GM19324 (cell line): Measurements from ENCODE around the gene MYH8.

Source experiments
- ATAC-seq: cut with Tn5 transposase; IDR thresholded peaks from one replicate; pipeline ENCODE4 v1.9.1; 2021; ENCODE audit warnings: mild to moderate bottlenecking, moderate library complexity; ENCODE audit not compliant: unreplicated experiment, low FRiP score

The MYH8 gene

DNA sequence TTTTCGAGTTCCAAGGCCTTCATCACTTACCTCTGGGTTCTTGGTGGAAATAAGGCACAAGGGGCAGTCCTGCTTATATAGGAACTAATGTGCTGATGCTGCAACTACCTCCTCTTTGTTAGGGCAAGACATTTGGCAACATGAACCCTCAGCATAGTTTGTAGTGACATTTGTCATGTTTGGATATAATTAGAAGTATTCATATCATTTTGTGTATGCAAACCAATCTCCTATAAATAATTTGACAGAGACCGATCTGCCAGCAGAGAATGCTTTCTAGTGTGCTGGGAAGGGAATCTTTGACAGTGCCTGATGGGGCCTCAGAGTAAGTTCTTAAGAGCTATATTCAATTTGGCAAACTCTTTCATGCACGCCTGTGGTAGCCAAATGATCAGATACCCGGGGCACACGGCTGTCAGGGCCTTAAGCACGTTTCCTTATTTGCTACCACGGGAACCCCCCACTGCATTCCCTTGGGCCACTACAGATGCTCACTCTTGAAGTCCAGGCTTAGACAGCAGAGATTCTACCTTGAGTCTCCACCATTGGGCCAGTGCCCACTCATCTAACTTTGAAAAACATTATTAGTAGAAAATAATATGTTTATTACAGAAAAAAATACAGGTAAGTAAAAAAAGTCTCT, at the start of gene MYH8:
TSS of gene MYH8 (minus strand) at position 51 of the 643 bp plus-strand sequence. CDS start 1,723 bp downstream, outside the sequence.
- no peak for ATAC-seq

DNA sequence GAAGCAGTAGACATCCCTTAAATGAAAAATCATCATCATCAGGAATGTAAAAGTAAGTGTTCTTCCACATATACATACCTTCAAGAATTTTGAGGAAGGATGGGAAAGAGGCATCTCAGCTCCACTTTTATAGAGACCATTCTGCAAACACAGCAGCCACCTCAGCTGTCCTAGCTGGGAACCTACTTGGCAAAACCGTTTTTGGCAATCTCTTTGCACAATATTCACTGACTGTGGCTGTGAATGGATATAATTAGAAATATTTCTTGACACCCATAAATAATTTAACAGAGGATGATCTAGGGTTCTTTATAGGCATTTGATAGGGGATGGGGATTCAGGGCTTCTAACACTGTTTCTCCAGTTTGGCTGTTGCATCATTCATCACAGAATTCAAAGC, 47.7 kb upstream of the MYH8 start, which contains the start of gene MYH4:
TSS of gene MYH4 (minus strand) at position 101 of the 400 bp plus-strand sequence. CDS start 2,814 bp downstream, outside the sequence.
- no peak for ATAC-seq

DNA sequence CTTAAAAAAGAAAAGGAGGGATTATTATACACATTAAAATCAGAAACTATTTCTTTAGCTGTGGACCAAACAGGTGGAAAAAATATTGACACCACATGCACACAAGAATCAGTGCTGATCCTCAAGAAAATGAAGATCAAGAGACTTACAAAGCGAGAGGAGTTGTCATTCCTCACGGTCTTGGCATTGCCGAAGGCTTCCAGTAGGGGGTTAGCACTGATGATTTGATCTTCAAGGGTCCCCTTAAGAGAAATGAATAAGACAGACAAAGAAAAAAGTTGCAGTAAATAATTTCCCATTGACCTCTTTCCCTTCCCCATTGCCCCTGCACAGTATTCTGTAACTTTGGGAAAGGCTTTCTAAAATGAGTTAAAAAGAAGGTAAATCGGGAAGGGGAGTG, 41.7 kb upstream of the MYH8 start:
- no peak for ATAC-seq

DNA sequence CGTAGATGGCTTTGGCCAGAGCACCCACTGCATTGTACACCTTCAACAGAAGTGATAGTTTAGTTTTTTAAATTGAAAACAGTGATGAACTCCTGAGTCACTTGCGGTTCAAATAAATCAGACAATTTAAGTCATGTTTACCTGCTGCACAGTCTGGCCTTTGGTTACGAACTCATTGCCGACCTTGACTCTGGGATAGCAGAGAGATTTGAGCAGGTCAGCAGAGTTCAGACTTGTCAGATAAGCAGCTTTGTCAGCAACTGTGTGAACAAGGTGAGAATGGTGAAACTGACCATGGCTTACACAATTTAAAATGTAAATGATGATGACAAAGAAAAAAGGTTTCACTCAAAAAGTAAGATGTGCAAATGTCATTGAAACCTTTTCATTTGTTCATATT, 38.3 kb upstream of the MYH8 start:
- no peak for ATAC-seq

DNA sequence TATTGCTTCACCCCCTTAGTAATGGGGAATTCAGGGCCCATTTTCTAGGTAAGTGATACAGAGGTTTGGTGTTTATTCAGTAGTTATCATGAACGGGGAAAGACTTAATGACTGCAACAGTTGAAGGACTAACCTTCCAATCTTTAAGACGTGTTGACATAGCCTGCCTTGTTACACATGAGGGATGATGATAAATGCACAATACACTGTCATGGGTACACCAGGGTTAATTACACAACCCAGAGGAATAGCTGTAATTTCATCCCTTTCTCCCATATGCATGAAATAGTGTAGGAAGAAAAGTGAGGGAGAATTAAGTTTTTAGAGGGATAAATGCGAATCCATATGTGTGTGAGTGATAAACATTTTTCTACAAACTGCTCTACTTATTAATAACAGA, 37.0 kb upstream of the MYH8 start:
- ATAC-seq: no peak

DNA sequence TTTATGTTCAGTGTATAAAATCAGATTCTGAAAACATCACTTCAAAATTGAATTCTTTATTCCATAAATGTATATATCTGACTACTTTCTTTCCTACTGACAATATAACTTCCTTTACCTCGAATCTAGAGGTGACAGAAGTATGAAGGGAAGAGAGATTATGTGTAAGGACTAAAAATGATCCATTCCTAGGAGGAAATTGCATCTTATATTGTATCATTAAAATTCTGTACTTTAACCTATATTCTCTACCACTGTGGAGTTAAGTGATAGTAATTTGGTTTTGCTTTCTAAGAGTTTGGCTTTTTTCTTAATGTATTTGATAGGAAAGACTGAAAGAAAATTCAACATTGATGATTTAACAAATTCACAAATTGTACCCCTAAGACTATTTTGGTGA, 36.2 kb upstream of the MYH8 start:
- ATAC-seq: no peak

DNA sequence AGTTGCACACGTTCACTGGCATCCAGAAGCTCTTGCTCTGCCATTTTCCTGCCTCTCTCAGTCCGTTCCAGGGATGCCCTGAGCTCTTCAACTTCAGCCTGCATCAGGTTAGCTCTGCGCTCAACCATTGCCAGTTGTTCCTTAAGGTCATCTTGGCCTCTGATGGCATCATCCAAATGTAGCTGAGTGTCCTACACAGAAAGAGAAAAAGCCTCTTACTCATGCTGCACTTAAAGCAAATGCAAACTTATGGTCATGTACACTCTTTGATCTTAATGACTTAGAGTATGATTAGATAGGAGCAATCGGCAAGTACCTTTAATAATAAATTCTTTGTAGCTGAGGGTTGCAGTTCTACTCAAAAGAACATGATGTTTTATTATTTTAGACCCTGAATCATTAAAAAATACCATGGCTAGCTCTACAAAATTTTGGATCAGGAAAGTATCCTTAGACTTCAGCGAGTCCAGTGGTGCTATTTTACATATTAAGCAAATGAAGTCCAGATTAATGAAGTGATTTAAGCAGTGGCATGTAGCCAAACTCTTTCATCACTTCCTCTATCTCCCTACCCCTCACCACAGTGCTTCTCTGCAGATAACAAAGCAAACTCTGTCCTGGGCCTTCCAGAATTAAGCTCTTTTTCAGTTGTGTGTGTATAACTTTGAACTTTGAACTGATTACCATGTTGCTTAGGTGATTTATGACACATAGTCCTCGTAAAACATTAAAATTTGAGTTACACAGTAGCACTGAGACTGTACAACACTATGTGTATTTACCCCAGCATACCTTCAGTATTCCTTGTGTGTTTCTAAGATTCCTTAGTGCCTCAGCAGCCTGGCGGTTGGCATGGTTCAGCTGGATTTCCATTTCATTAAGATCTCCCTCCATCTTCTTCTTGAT, 25.5 kb upstream of the MYH8 start:
- ATAC-seq: no peak

DNA sequence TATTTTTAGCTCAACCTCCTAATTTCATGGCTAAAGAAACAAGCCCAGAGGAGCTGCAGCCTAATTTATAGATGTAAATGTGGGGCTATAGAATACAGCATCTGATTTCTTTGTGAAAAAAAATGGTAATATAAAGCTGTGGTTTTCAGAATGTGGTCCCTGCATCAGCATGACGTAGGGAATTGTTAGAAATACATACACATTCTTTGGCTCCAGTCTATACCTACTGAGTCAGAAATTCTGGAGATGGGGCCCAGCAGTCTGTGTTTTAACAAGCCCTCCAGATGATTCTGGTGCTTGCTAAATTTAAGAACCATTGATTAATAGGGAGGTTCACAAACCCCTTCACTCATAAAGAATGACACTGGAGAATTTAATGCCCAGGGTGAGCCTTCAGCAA, 18.1 kb upstream of the MYH8 start:
- no peak for ATAC-seq

DNA sequence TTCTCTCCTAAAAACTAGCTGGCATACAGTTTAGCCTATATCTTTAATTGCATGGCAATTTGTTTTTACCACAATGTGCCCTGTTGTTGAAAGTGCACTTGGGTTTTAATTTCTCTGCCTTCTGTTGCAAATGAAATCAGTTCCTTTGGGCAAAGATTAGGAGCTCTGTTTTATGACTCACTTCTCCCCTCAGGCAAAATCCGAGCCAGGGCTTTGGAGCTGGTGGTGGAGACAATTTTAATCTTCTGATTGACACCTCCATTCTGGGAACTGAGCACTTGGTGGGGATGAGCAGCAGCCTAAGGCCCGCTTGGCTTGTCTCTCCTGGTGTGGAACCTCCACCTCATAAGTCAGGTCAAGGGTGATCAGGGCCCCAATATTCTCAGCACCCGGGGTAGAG, 13.3 kb upstream of the MYH8 start:
- ATAC-seq: no peak

DNA sequence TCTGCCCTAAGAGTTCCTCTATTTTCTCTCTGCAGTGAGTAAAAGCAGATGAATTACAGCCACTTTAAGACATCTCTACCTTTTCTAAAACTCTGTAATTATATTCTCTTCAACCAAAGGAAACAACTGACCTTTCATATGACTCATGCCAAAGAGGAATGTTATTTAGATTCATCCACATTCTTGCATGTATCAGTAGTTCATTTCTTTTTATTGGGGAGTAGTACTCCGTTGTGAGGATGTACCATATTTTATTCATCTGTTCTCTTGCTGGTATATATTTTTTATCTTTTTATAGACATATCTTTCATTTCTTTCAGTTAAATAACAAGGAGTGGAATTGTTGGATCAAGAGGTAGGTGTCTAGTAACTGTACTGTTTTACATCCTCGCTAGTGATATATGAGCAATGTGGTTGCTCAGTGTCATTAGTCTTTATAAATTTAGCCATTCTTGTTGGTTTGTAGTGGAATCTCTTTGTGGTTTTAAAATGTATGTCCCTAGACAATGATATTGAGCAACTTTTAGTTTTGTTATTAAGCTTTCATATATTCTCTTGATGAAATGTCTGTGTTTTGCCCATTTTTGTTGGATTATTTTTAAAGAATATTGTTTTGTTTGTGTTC, 7.8 kb upstream of the MYH8 start:
- no peak for ATAC-seq

DNA sequence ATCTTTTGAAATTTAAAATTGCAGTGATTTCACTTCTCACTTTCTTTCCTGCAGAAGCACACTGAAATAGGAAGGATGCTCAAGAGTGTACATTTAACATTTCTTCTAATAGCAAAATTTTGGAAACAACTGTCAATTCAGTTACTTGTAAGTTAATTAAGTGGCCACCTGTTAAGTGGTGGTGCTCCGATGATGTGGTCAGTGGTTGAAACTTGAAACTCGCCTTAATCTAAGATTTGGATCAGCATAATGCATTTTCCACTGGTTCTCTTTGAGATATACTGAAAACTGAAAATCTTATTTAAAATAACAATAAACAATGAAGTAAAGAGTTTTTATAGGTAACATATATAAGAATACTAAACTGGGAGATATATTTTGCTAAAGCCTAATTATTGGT, 7.0 kb upstream of the MYH8 start:
- no peak for ATAC-seq

DNA sequence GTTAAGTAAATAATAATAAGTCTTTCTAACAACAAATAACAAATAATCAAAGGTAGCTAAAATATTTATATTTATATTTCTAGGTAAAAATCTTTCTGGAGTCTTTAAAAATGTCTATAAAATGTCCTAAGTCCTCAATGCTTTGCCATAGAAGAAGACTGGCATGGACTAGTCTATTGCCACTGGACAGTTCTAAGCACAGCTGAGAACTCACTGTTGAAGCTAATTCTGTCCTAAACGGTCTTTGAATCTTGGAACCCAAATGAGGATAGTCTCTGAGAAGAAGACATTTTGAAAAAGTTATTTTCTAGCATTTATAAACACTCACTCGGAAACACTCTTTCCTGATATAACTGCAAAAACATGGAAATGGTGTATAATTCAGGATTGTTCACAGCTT, 539 bp downstream of the MYH8 start:
- no peak for ATAC-seq

DNA sequence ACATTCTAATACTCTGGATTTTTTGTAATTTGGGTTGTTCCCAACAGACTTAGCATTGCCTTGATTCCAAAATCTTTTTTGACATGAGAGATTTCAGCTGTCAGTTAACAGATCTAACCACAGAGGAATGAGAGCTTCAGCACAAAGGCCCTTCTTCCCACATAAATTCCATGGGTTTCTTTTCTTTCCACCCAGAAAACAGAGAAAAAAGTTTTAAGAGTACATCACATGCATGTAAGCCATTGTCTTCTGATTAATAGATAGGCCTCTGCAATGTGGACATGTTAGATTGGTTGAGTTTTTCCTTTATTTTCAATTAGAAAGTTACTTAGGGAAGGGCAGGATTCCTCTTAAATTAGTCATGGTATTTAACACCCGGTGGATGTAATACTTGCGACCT, 939 bp downstream of the MYH8 start:
- ATAC-seq: no peak

DNA sequence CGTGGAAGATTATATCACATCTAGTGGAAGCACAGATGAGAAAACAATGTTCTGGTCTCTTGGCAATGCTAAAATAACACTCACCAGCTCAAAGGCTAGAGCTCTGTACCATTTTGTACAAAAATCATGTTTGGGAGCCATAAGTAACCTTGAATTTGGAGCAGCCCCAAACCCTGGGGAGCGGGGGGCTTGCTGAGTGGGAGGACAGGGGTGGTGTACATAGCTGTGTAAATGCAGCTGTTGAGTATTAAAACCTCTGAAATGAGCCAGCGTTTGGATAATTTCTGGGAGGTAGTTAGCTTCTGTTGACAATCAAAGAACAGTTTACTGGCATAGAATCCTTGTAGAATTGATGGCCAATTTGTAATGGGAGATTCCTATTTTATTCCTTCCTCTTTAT, 4.3 kb downstream of the MYH8 start:
- no peak for ATAC-seq

DNA sequence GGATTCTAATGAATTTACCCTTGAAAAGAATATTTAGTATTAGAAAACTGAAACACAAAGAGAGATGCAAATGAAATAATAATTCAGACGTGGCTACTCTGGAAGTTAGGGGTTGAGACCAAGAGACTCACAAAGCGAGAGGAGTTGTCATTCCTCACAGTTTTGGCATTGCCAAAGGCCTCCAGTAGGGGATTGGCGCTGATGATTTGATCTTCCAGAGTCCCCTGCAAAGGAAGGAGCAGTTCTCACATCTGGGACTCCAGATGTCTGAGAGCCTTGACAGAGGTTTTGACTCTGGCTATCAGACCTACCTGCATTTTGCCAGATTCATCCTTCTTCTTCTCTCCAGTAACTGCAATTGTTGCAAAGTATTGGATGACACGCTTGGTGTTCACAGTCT, 6.6 kb downstream of the MYH8 start:
- no peak for ATAC-seq

DNA sequence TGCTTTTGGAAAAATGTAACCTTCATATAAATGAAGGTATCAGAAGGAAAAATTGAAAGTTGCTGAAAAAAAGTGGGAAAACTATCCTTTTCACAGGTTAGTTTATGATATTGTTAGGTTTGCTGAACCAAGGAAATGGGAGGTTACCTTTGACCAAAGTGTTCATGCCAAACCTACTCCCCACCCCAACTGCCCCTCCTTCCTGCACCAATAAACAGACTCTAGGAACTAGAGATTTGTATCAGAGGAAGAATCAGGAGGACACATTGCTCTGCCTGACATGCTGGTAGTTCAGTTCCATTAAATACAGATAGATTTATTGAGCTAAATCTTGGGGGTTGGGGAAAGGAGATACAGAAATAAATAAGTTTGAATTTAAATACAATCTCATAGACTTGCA, 18.2 kb downstream of the MYH8 start:
- no peak for ATAC-seq

DNA sequence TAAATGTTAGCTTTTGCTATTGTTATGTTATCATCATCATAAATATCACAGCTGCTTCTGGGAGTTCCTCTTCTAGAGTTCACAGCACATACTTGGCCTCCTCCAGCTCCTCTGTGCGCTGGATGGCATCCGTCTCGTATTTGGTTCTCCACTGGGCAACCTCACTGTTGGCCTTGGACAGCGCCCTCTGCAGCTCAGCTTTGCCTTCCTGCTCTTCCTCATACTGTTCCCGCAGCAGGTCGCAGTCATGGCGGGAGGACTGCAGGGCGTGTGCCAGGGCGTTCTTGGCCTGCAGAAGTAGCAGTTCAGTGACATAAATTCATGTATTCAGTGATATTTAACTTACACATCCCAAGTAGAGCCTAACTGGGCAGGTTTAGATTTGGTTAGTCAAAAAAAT, 23.4 kb downstream of the MYH8 start:
- ATAC-seq: no peak

DNA sequence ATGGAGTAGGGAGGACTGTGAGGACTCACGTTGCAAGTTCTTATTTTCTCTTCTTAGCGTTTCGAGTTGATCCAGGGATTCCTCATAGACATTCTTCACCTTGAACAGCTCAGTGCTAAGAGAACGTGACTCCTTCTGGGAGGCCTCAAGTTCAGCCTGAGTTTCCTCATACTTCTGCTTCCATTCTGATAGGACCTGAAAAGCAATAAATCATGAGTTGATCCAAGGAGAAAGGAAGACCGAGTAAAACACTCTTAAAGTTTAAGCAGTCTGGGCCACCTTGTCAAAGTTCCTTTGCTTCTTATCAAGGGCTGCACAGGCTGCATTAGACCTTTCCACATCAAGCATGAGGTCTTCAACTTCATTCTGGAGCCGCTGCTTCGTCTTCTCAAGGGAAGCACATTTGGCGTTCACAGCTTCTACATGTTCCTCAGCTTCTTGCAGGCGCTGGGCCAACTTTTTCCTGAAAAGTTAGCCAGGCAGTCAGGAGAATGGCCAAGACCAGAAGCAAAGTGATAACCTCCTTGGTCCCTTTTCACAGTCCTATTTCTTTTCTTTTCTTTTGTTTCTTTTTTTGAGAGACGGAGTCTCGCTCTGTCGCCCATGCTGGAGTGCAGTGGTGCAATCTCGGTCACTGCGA, 25.1 kb downstream of the MYH8 start:
- ATAC-seq: no peak

DNA sequence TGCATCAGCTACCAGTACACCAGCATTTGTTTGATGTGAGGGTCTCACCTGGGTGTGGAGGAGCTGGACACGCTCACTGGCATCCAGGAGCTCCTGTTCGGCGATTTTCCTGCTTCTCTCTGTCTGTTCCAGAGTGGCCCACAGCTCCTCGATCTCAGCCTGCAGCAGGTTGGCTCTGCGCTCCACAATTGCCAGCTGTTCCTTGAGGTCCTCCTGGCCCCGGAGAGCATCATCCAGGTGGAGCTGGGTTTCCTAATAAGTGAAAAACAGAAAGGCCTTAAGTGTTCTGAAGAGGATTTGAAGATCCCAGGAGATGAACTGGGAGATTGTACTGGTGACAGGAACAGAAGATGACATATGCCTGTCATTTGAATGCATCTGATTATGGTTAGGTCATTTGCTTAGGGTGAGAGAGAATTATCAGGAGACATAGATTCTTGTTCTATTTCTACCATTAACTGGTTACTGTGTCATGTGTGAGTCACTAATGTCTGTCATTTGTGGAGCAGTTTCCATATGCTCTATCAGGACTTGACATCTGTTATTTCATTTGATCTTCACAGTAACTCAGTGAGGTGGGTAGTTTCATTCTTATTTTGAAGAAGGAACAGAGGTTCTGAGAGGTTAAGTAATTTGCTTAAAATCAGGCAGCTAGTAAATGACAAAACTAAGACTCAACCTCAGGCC, 27.4 kb downstream of the MYH8 start:
- ATAC-seq: no peak

DNA sequence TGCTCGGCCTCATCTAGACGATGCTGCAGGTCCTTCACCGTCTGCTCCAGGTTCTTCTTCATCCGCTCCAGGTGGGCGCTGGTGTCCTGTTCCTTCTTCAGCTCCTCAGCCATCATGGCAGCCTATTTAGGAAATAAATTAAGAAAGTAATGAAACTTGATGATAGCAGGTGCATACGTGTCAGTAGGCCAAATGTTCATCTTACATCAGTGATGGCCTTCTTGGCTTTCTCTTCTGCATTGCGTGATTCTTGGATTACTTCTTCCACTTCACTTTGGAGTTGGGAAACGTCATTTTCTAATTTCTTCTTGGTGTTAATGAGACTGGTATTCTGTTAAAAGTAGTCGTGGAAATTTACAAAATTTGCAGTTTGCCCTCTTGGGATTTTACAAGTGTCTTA, 28.9 kb downstream of the MYH8 start:
- no peak for ATAC-seq
